Left lung (tissue), 10 donors: Measurements from ENCODE around the gene DNHD1. TPM values are rescaled to one million over a fixed set of nuclear protein-coding genes. Genes with fewer than 3 reads are reported as not detected.

Experiments
- ATAC-seq: fragments of 200-7000 bp; cut with Tn5 transposase; one replicate; pipeline ENCODE4 v1.9.1; 2020; ENCODE audit warnings: moderate library complexity
- DNase-seq, 4 donors: peaks; one replicate each; pipeline ENCODE4 v3.0.0-alpha.2; 2013 to 2020
- H3K27ac ChIP-seq, 2 donors: fragments of 200-600 bp; sonication (generic) in 1 of 2; one replicate each; pipeline versions ENCODE4 v1.5.0 to v1.8.0; 2020 to 2021
- H3K27me3 ChIP-seq, 2 donors: fragments of 200-600 bp; sonication (generic) in 1 of 2; one replicate each; pipeline versions ENCODE4 v1.5.0 to v1.8.0; 2020 to 2021
- H3K36me3 ChIP-seq, 2 donors: fragments of 200-600 bp; sonication (generic) in 1 of 2; one replicate each; pipeline versions ENCODE4 v1.5.0 to v1.8.0; 2020 to 2021
- H3K4me1 ChIP-seq, 2 donors: fragments of 200-600 bp; one replicate each; pipeline ENCODE4 v1.8.0; 2021
- H3K4me3 ChIP-seq, 2 donors: fragments of 200-600 bp; sonication (generic) in 1 of 2; one replicate each; pipeline versions ENCODE4 v1.5.0 to v1.8.0; 2020 to 2021; ENCODE audit warnings: mild to moderate bottlenecking in 1 of 2
- H3K9me3 ChIP-seq, 2 donors: fragments of 200-600 bp; sonication (generic) in 1 of 2; one replicate each; pipeline versions ENCODE4 v1.5.0 to v1.8.0; 2020 to 2021
- CTCF ChIP-seq, 2 donors: fragments of 200-600 bp; sonication (generic) in 1 of 2; IDR thresholded peaks; one replicate each; pipeline versions ENCODE4 v1.5.0 to v1.8.0; 2021; ENCODE audit warnings: antibody characterized with exemption in 2 of 2
- intact Hi-C, 2 donors: fragments of 100-400 bp; cut with DNase I; formaldehyde crosslinking; loops; one replicate each; pipeline versions ENCODE4 v1.11.2 to v1.14.2; 2022
- polyA plus RNA-seq, 6 donors: library from polyadenylated mRNA; unstranded; fragments of 120-200 nt; gene quantifications; one replicate each; pipeline ENCODE4 v1.2.1, GENCODE V29; 2013; ENCODE audit not compliant: insufficient read length in 6 of 6
- total RNA-seq, 2 donors: library from RNA; stranded (reverse); fragmentation: NEBNext Ultra II Directional; extraction: Animal tissue kit (Norgen Biotek cat#: 25700); gene quantifications; one replicate each; pipeline ENCODE4 v1.2.1, GENCODE V29; 2021
- donor health status: DM: no; HTN: yes; CAD: no.
- donor health status: DM: no; HTN: no; CAD: no.

DNHD1 gene
- total and polyA plus RNA-seq, 8 donors: 7.1 to 18.6 (median 15.5) TPM

DNA sequence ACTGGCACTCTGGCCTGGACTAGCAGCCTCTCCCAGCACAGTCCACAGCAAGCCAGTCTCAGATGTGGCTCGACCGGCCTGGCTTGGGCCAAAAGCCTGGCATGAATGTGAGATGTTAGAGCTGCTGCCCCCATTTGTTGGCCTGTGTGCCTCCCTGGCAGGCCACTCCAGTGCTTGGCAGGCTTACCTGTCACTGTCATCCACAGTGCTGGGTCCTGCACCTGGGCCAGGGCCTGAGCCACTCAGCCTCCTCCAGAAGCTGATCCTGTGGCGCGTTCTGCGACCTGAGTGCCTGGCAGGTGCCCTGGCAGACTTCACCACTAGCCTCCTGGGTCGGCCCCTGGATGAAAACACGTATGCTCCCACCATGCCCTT lies 70.3 kb downstream of the DNHD1 start:
- Histone ChIP-seq H3K4me1 (no peaks in the 10 kb centered on the region), H3K27me3 (peaks cover 0 to 11% of the 10 kb centered on the region in 2 donors), H3K4me3 (no peak overlapping the region), H3K27ac (no peak overlapping the region), H3K36me3 (peaks cover 0 to 5% of the 10 kb centered on the region in 2 donors), H3K9me3 (no peaks in the 10 kb centered on the region)
- intact Hi-C loops: no loop called here
- no peak for ATAC-seq
- no peak for DNase-seq
- TF ChIP-seq CTCF (IDR thresholded peaks at IDR 0.05): no peak

DNA sequence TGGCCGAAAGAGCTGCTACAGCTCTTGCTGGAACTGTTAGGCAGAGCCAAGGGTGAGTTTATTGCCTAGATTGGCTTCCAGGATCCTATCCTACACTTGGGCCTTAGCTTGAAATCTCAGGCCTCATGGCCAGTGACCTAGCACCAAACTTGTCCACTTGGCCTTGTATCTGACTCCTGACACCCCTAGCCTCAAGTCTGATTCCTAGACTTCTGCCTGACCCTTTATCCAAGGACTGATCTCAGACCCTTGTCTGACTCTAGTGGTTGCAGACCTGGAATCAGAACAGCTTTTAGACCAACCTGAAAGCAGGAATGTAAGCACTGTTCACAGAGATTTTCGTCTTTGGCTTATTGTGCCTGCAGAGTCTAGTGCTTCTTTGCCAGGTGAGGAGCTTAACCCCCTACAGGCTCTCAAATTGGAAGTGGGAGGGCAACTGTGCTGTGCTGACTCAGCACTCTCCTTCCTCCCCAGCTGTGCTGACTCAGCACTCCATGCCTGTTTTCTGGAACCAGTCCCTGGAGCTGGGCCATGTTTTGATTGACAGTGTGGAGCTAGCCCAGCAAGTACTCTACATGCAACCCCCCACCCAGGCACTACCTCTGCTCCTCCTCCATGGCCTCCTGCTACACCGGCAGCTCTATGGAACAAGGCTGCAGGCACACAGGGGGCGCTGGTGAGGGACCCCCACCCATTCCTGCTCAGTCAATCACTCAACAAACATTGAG lies 71.3 kb downstream of the DNHD1 start:
- no peak for TF ChIP-seq CTCF (IDR thresholded peaks at IDR 0.05)
- ATAC-seq: peak; percentile 25
- Histone ChIP-seq H3K4me3 (no peak overlapping the region), H3K27ac (no peak overlapping the region), H3K9me3 (no peaks in the 10 kb centered on the region), H3K36me3 (peaks cover 0 to 4% of the 10 kb centered on the region in 2 donors), H3K27me3 (peaks cover 0 to 11% of the 10 kb centered on the region in 2 donors), H3K4me1 (no peaks in the 10 kb centered on the region)
- DNase-seq: peak in 3 of 4 donors; percentile 38 to 82 (median 56)
- intact Hi-C loops: no loop called here

DNA sequence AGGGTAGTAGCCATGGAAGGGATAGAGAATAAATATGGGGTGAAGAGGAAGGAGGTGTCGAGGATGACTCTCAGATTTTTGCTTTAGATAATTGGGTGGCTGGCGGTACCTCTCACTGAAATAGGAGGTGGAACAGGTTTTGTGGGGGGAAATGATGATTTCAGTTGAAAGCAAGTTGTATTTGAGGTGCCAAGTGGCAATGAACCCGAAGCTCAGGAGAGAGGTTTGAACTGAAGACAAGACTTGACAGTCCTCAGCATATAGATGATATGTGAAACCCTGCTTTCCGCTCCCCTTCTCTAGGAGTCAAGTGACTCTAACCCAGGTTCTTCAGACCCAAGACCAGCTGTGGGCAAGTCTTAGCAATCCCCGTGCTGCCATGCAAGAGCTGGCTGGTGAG lies 72.6 kb downstream of the DNHD1 start:
- H3K4me1 ChIP-seq: no peaks in the 10 kb centered on the region
- no peak for ATAC-seq
- no peak overlapping the region for H3K4me3 ChIP-seq
- DNase-seq: no peak
- TF ChIP-seq CTCF (IDR thresholded peaks at IDR 0.05): no peak
- peaks cover 0 to 11% of the 10 kb centered on the region in 2 donors for H3K27me3 ChIP-seq
- intact Hi-C loops: no loop called here
- H3K9me3 ChIP-seq: no peaks in the 10 kb centered on the region
- no peak overlapping the region for H3K27ac ChIP-seq
- H3K36me3 ChIP-seq: no peaks in the 10 kb centered on the region

DNA sequence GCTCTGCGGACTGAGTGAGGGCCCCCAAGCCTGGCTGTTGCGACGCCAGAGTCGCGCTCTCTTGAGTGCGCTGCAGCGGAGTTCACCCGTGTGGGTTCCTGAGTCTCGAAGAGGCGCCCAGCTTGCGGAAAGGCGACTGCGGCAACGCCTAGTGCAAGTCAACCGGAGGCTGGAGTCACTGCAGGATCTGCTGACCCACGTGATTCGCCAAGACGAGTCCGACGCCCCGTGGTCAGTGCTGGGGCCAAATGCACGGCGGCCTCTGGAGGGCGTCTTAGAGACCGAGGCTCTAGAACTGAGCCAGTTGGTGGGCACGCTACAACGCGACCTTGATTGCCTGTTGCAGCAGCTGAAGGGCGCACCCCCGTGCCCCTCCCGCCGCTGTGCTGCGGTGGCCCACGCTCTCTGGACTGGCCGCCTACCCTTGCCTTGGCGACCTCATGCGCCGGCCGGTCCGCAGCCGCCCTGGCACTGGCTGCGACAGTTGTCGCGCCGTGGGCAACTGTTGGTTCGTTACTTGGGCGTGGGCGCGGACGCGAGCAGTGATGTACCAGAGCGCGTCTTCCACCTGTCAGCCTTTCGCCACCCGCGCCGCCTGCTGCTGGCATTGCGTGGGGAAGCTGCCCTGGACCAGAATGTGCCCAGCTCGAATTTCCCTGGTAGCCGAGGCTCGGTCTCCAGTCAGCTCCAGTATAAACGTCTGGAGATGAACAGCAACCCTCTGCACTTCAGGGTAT lies 73.8 kb downstream of the DNHD1 start:
- H3K27me3 ChIP-seq: peaks cover 0 to 11% of the 10 kb centered on the region in 2 donors
- no peaks in the 10 kb centered on the region for H3K36me3 ChIP-seq
- no peaks in the 10 kb centered on the region for H3K9me3 ChIP-seq
- no peak overlapping the region for H3K4me3 ChIP-seq
- TF ChIP-seq CTCF (IDR thresholded peaks at IDR 0.05): no peak
- H3K27ac ChIP-seq: no peak overlapping the region
- intact Hi-C loops: no loop called here
- DNase-seq (no peak), ATAC-seq (no peak)
- H3K4me1 ChIP-seq: no peaks in the 10 kb centered on the region

DNA sequence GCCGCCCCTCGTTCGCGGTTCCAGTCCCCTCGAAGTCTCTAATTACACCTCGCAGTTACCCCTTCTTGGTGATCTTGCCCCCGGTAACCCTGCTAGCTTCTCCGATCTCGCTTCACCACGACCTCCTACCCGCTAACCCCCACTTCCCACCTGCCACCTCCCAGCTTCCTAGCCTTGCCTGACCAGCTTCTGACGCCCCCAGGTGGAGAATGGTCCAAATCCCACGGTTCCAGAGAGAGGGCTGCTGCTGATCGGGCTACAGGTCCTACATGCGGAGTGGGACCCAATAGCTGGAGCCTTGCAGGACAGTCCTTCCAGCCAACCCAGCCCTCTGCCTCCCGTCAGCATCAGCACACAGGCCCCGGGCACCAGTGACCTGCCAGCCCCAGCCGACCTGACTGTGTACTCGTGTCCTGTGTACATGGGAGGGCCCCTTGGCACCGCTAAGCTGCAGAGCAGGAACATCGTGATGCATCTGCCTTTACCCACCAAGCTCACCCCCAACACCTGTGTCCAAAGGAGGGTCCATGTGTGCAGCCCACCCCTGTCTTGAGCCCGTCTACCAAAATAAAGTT lies 74.4 kb downstream of the DNHD1 start:
- H3K36me3 ChIP-seq: no peaks in the 10 kb centered on the region
- no peaks in the 10 kb centered on the region for H3K4me1 ChIP-seq
- intact Hi-C loops: no loop called here
- no peak overlapping the region for H3K4me3 ChIP-seq
- DNase-seq (no peak), ATAC-seq (no peak)
- no peak for TF ChIP-seq CTCF (IDR thresholded peaks at IDR 0.05)
- H3K27me3 ChIP-seq: peaks cover 0 to 11% of the 10 kb centered on the region in 2 donors
- H3K27ac ChIP-seq: no peak overlapping the region
- no peaks in the 10 kb centered on the region for H3K9me3 ChIP-seq
